Esophagus squamous epithelium (tissue), 5 donors: ENCODE results near the gene PPIP5K2. TPM values are rescaled to one million over a fixed set of nuclear protein-coding genes. Genes with fewer than 3 reads are reported as not detected.

Experiments
- DNase-seq: peaks from one replicate; lab custom pipeline; 2025; lab: John Stamatoyannopoulos, UW
- H3K27ac ChIP-seq, 4 donors: fragments of 200-600 bp; sonication (generic); one replicate each; pipeline ENCODE4 v1.5.1; 2016 to 2019; ENCODE audit warnings: mild to moderate bottlenecking in 1 of 4
- H3K27me3 ChIP-seq, 4 donors: fragments of 200-600 bp; sonication (generic); 1 replicate in 3 of 4; 2 replicates in 1 of 4; pipeline versions ENCODE4 v1.5.1 to v1.6.0; 2017 to 2021; ENCODE audit warnings: antibody characterized with exemption in 1 of 4
- H3K36me3 ChIP-seq, 3 donors: fragments of 200-600 bp; sonication (generic); one replicate each; pipeline ENCODE4 v1.5.1; 2016 to 2019
- H3K4me1 ChIP-seq, 3 donors: fragments of 200-600 bp; sonication (generic); one replicate each; pipeline ENCODE4 v1.5.1; 2017 to 2019
- H3K4me3 ChIP-seq, 4 donors: fragments of 200-600 bp; sonication (generic); 1 replicate in 3 of 4; 2 replicates in 1 of 4; pipeline ENCODE4 v1.5.1; 2016 to 2019; ENCODE audit warnings: mild to moderate bottlenecking in 2 of 4, moderate library complexity in 1 of 4
- H3K9me3 ChIP-seq, 3 donors: fragments of 200-600 bp; sonication (generic); one replicate each; pipeline ENCODE4 v1.5.1; 2016 to 2019
- CTCF ChIP-seq, 6 experiments: fragments of 450-650 bp in 4 of 6; fragments of 200-600 bp in 2 of 6; sonication (generic) in 2 of 6; IDR thresholded peaks; one replicate each; pipeline ENCODE4 v1.5.1; 2016 to 2019; ENCODE audit warnings: antibody characterized with exemption in 6 of 6, mild to moderate bottlenecking in 4 of 6, moderate library complexity in 4 of 6
- POLR2A ChIP-seq, 4 donors: fragments of 450-650 bp; IDR thresholded peaks; one replicate each; pipeline ENCODE4 v1.6.1; 2017; ENCODE audit warnings: antibody characterized with exemption in 4 of 4, mild to moderate bottlenecking in 4 of 4, moderate library complexity in 3 of 4
- WGBS, 2 donors: methylation state at CpG; one replicate each; pipeline ENCODE4 v1.1.5; 2018; 5-methylcytosine and 5-hydroxymethylcytosine counted together
- intact Hi-C: fragments of 100-400 bp; cut with DNase I; formaldehyde crosslinking; loops from one replicate; pipeline ENCODE4 v1.15.0; 2022
- total RNA-seq, 4 donors: library from RNA; depleted of rRNA; stranded (reverse); fragments of >200 nt; gene quantifications; one replicate each; pipeline ENCODE4 v1.1.0, GENCODE V29; 2016
- donor health status: DM: yes; HTN: yes; CAD: no.

PPIP5K2 gene
- total RNA-seq, 4 donors from 2014 or later = 11.4 to 36.2 (median 21.8) TPM

GRCh38 chr5:103247118-103247517 is 127.0 kb downstream of the PPIP5K2 start:
- intact Hi-C loops = no loop called here
- H3K27ac ChIP-seq = no peak overlapping the region
- no peak overlapping the region for H3K4me3 ChIP-seq
- TF ChIP-seq CTCF (IDR thresholded peaks at IDR 0.05) = no peak
- TF ChIP-seq POLR2A (IDR thresholded peaks at IDR 0.05) = no peak
- no peaks in the 10 kb centered on the region for H3K9me3 ChIP-seq
- WGBS, 2 donors = 91 to 96% methylated on average over 1 of the region's 1 CpG
- H3K27me3 ChIP-seq = peaks cover 0 to 5% (median 0%) of the 10 kb centered on the region in 4 donors
- no peak for DNase-seq
- no peaks in the 10 kb centered on the region for H3K36me3 ChIP-seq
- no peaks in the 10 kb centered on the region for H3K4me1 ChIP-seq

GRCh38 chr5:103249068-103249467 is 129.0 kb downstream of the PPIP5K2 start:
- H3K4me1 ChIP-seq = no peaks in the 10 kb centered on the region
- no peaks in the 10 kb centered on the region for H3K9me3 ChIP-seq
- H3K4me3 ChIP-seq = no peak overlapping the region
- intact Hi-C loops = no loop called here
- H3K27me3 ChIP-seq = peaks cover 0 to 5% (median 0%) of the 10 kb centered on the region in 4 donors
- no peaks in the 10 kb centered on the region for H3K36me3 ChIP-seq
- H3K27ac ChIP-seq = no peak overlapping the region
- no peak for TF ChIP-seq CTCF (IDR thresholded peaks at IDR 0.05)
- TF ChIP-seq POLR2A (IDR thresholded peaks at IDR 0.05) = no peak
- 90 to 94% methylated on average over 2 of the region's 2 CpGs for WGBS, 2 donors
- no peak for DNase-seq

- peaks cover 0 to 5% (median 0%) of the 10 kb centered on the region in 4 donors for H3K27me3 ChIP-seq
- H3K4me3 ChIP-seq = no peak overlapping the region
- no peaks in the 10 kb centered on the region for H3K36me3 ChIP-seq
- H3K27ac ChIP-seq = no peak overlapping the region
- intact Hi-C loops = no loop called here
- WGBS, 2 donors = 46 to 91% methylated on average over 1 of the region's 1 CpG
- peaks cover 0 to 8% (median 0%) of the 10 kb centered on the region in 3 donors for H3K4me1 ChIP-seq
- no peaks in the 10 kb centered on the region for H3K9me3 ChIP-seq
- DNase-seq = no peak
- no peak for TF ChIP-seq POLR2A (IDR thresholded peaks at IDR 0.05)
- TF ChIP-seq CTCF (IDR thresholded peaks at IDR 0.05) = no peak
These were observed 134.8 kb downstream of the PPIP5K2 start for GRCh38 chr5:103254921-103255320.

GRCh38 chr5:103255691-103256090 is 135.6 kb downstream of the PPIP5K2 start:
- intact Hi-C loops = no loop called here
- TF ChIP-seq POLR2A (IDR thresholded peaks at IDR 0.05) = no peak
- TF ChIP-seq CTCF (IDR thresholded peaks at IDR 0.05) = no peak
- Histone ChIP-seq H3K4me3 (no peak overlapping the region), H3K9me3 (no peaks in the 10 kb centered on the region), H3K36me3 (no peaks in the 10 kb centered on the region), H3K27me3 (peaks cover 0 to 5% (median 0%) of the 10 kb centered on the region in 4 donors), H3K4me1 (peaks cover 0 to 15% (median 0%) of the 10 kb centered on the region in 3 donors), H3K27ac (no peak overlapping the region)
- 89% methylated on average over 7 of the region's 7 CpGs for WGBS, 2 donors
- no peak for DNase-seq

- H3K4me1 ChIP-seq = peaks cover 0 to 20% (median 0%) of the 10 kb centered on the region in 3 donors
- H3K4me3 ChIP-seq = no peak overlapping the region
- H3K27me3 ChIP-seq = peaks cover 0 to 3% (median 0%) of the 10 kb centered on the region in 4 donors
- no peak for DNase-seq
- H3K27ac ChIP-seq = no peak overlapping the region
- H3K36me3 ChIP-seq = no peaks in the 10 kb centered on the region
- intact Hi-C loops = no loop called here
- WGBS, 2 donors = 74 to 86% methylated on average over 4 of the region's 4 CpGs
- TF ChIP-seq CTCF (IDR thresholded peaks at IDR 0.05) (no peak), POLR2A (IDR thresholded peaks at IDR 0.05) (no peak)
- no peaks in the 10 kb centered on the region for H3K9me3 ChIP-seq
These were observed 136.1 kb downstream of the PPIP5K2 start for GRCh38 chr5:103256178-103256577.
